AG04449 (cell line): ENCODE data around the gene AFF2.

Source experiments
- CTCF ChIA-PET: fragments of 350-600 bp; formaldehyde crosslinking; extraction: SDS; loops from one replicate; lab custom pipeline; 2021; ENCODE audit warnings: antibody characterized with exemption; lab: Yijun Ruan, JAX
- POLR2A ChIA-PET: fragments of 400-600, 350-600 bp; formaldehyde crosslinking; extraction: SDS; loops from one replicate; lab custom pipeline; 2020; ENCODE audit warnings: antibody characterized with exemption, inconsistent platforms; lab: Yijun Ruan, JAX
- DNase-seq: peaks from one replicate; pipeline ENCODE4 v3.0.0-alpha.2; 2010; ENCODE audit warnings: low read depth, low spot score
- H3K4me3 ChIP-seq: 2 replicates; pipeline ENCODE4 v1.5.1; 2011; ENCODE audit warnings: low read depth, mild to moderate bottlenecking, control low read depth, low read length
- TF ChIP-seq, protein P1 (sequence below): IDR thresholded peaks from one replicate; pipeline ENCODE4 v1.5.1; 2011; ENCODE audit warnings: mild to moderate bottlenecking, moderate library complexity, low read length, control low read depth, inconsistent platforms; ENCODE audit not compliant: insufficient read depth; ENCODE audit errors: missing control alignments

AFF2 gene

DNA sequence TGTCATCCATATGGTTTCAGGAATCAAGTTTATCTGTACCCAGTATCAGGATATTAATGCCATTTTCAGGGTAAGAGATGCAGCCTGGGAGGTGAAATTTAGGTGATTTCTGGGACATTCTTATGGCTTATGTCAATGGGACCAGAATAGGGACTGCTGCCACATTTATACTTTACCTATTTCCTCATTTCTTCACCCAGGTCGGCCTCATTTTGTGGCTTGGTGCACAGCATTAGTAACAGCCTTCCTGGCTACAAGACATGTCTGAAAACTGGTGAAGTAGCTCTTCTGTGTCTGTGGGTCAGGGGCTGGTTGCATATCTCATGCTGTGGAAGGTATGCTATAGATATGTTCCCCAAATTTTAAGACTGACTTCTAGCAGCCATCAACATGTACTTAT lies 284.8 kb downstream of the AFF2 start:
- ChIA-PET CTCF (no interaction called here), POLR2A (no interaction called here)
- TF ChIP-seq, protein P1, sequence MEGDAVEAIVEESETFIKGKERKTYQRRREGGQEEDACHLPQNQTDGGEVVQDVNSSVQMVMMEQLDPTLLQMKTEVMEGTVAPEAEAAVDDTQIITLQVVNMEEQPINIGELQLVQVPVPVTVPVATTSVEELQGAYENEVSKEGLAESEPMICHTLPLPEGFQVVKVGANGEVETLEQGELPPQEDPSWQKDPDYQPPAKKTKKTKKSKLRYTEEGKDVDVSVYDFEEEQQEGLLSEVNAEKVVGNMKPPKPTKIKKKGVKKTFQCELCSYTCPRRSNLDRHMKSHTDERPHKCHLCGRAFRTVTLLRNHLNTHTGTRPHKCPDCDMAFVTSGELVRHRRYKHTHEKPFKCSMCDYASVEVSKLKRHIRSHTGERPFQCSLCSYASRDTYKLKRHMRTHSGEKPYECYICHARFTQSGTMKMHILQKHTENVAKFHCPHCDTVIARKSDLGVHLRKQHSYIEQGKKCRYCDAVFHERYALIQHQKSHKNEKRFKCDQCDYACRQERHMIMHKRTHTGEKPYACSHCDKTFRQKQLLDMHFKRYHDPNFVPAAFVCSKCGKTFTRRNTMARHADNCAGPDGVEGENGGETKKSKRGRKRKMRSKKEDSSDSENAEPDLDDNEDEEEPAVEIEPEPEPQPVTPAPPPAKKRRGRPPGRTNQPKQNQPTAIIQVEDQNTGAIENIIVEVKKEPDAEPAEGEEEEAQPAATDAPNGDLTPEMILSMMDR, result no peak
- H3K4me3 ChIP-seq, result no peak overlapping the region
- DNase-seq, result no peak

DNA sequence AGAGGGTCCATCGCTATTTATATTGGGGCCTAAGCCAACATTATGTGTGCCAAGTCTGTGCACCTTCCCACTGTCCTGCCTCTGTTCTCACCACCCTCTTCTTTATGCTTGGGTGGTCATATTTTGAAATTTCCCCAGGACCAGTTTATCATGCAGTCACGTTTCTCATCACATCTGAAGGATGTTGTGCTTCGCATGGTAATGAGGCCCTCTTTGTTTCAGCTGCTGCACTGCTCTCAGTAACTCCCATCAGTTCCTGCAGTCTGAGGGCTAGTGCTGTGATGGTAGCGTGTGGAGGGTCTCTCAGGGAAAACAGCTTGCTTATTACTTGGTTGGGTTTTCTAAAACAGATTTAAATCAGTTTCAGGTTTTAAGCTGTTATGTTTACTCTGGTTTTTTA lies 288.0 kb downstream of the AFF2 start:
- DNase-seq, result no peak
- CTCF ChIA-PET, result no interaction called here
- TF ChIP-seq, protein P1, result no peak
- POLR2A ChIA-PET, result no interaction called here
- no peak overlapping the region for H3K4me3 ChIP-seq

DNA sequence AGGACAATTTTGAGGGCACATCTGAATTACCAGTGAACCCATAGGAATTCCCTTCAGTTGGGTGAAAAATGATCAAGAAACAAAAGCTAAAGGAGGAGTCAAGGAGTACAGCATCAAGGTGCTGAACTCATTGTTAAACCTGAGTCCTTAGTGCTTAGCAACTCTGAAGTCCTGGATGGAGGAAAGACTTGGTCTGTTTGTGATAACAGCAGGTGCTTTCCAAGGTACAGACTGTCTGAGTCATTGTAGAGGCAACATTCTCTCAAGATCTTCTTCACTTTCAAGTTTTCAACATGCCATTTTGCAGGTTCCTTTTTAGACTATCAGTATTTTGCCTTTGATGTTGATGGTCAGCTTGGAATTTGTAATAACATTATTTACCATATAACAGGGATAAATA lies 293.9 kb downstream of the AFF2 start:
- no peak for DNase-seq
- ChIA-PET CTCF (no interaction called here), POLR2A (no interaction called here)
- H3K4me3 ChIP-seq, result no peak overlapping the region
- TF ChIP-seq, protein P1, result no peak

DNA sequence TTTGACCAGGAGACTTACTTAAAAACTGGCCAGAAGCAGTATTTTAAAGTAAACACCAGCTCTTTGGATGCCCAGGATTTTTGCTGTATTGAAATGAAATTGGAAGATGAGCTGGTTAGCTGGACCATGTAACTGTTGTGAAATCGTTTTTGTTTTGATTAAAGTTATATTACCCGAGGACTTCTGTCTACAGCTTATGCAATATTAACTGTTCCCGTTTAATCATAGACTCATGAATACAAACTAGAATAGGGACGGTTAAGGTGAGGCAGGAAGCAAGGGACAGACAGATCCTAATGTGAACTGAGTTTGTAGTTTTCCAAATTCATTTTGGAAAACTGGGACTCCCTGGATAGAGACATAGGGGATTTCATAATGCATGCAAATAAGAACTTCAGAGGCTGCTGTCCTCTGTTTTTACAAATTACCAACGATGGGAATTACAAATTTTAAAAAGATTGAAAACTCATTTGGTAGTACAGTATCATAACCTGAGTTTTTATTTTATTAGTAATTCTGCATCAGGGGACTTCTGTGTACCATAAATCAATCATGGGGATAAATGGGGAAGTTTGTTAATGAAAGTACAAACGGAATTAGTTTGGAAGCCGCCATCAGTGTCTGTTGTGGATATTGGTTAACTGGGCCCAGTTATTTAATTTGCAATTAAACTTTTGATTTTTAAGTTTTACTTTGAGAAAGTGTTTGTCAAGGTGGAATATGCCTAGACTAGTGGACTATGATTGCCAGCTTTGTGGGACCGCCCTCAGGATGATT lies 304.4 kb downstream of the AFF2 start:
- H3K4me3 ChIP-seq, result no peak overlapping the region
- TF ChIP-seq, protein P1, result no peak
- ChIA-PET CTCF (no interaction called here), POLR2A (no interaction called here)
- no peak for DNase-seq

DNA sequence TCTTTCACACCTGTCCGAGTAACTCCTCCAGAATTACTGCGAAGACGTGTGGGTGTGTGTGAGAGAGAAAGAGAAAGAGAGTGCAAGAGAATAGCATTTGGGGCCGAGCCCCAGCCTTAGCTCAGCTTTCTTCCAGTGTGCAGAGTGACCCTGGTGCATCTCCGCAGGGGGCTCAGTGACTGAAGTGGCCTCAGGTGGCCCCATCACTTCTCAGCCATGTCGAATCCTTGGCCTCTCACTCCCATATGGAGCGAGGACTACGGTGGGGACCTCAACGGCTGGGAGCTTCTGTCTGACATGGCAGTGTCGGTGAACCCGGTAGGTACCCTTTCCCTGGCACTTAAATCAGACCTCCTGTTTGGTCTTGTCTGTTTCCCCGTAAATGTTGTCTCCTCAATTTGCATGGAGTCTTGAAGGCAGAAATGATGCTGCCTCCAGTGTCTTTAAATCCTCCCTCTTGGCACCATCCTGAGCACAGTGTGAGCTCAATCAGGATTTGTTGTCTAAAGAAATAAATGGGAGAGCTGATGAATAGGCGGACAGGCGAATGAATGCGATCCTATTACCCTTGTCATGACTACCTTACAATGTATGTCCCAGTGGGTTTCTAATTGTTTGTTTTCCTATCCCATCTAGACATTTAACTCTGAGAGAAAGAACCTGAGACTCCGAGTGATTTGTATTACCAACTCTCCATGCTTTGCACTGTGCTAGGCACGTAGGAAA lies 305.9 kb downstream of the AFF2 start:
- no peak overlapping the region for H3K4me3 ChIP-seq
- ChIA-PET POLR2A (no interaction called here), CTCF (no interaction called here)
- TF ChIP-seq, protein P1, result no peak
- DNase-seq, result no peak

DNA sequence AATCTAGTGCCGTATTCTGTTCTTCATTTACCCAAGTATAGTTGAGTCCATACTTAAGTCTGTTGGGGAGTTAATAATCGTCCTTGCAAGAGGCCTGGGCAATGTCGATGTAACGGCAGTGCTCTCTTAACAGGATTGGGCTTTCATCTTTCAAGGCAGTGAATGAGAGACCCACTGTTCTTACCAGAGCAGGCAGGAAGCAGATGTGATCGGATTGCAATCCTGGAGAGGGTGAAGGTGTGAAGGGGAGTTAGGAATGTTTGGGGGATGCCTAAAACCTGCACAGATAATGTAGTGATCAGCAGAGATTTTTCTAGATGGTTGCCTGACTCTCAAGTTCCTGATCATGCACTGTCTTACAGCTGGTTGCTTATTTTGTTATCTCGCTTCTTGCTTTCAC lies 308.4 kb downstream of the AFF2 start:
- TF ChIP-seq, protein P1, result no peak
- ChIA-PET CTCF (no interaction called here), POLR2A (no interaction called here)
- no peak for DNase-seq
- no peak overlapping the region for H3K4me3 ChIP-seq
